ENCODE results near the gene RHBDD1.
A peak's percentile ranks its signal among the peaks of the same experiment; 100 is the strongest.

RHBDD1 gene, protein sequence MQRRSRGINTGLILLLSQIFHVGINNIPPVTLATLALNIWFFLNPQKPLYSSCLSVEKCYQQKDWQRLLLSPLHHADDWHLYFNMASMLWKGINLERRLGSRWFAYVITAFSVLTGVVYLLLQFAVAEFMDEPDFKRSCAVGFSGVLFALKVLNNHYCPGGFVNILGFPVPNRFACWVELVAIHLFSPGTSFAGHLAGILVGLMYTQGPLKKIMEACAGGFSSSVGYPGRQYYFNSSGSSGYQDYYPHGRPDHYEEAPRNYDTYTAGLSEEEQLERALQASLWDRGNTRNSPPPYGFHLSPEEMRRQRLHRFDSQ

DNA sequence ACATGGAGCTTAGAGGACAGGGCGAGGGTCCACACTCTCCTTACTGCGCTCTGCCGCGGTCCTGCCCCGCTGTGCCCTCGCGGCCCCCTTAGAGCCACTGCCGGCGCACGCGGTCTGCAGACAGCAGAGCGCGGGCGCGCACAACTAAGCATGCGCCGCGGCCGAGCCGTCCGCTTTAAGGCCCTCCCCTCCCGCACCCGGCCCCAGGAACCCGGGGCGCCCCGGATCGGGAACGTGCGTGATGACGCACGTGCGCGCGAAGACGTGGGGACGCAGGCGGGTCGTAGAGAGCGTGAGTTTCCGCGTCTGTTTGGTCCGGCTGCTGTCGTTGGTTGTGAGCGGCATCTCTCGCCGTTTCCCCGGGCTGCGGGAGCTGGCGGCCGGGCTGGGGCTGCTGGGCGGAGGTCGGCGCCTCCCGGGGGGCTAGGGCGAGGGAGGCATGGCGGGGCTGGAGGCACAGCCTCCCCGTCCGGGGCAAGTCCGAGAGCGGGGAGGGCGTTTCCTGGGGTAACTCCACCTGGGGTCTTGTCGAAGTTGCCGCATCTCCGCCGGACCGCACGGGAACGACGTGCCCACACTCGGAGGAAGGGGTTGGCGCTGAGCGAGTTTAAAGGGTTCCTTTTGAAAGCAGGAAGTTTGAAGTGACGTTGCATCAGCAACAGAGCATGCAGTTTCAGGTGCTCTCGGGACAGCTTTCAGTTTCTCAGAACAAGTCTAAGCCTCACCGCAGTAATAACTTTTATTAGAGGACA is at the start of gene RHBDD1:
Gene RHBDD1 (plus strand): TSS at position 259 of the 752 bp plus-strand sequence. CDS start 28,640 bp downstream, outside the sequence.
- peak; percentile 96 for DNase-seq

DNA sequence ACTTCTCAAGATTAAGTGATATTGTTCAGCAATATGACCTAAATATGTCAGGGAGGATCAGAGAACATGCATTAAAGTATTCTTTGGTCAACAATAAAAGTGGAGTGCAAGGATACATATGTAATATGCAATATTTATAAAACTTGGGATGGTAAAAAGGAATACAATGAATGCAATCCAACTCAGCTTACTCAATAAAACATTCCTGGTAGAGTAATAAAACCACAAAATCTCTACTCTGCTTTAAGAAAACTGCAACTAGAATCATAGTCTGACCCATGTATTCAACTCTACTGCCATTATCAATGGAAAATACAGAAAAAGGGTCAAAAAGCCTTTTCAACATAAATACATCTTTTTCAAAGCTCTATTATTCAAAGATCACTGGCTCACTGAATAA is 47.8 kb upstream of the RHBDD1 start:
- no peak for DNase-seq

GRCh38 chr2:226788881-226789490 is 46.9 kb upstream of the RHBDD1 start:
- no peak for DNase-seq

- DNase-seq, result no peak
Measured at GRCh38 chr2:226790011-226790410, 45.8 kb upstream of the RHBDD1 start.

- DNase-seq, result no peak
Measured at GRCh38 chr2:226790431-226790830, 45.4 kb upstream of the RHBDD1 start.

DNA sequence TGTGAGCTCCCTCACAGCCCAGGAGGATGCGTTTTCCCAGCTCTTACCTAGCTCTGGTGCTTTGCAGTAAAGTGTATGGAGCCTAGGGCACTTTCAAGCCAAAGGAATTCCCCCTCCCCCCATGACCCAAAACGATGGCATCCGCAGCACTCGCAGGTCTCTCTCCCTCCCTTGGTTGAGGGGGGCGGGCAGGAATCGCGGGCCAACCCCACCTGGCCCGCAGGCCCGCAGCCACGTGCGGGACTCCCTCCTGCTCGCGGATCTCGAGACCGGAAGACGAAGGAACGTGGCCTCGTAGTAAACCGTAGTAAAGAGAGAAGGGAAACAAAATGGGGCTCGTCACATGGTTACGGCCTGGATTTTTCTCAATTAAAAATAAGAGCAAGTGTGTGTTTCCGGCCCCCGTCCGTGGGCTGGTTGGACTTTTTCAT is 44.8 kb upstream of the RHBDD1 start:
- DNase-seq, result no peak

GRCh38 chr2:226791487-226792081 is 44.3 kb upstream of the RHBDD1 start:
- peak; percentile 95 for DNase-seq

DNA sequence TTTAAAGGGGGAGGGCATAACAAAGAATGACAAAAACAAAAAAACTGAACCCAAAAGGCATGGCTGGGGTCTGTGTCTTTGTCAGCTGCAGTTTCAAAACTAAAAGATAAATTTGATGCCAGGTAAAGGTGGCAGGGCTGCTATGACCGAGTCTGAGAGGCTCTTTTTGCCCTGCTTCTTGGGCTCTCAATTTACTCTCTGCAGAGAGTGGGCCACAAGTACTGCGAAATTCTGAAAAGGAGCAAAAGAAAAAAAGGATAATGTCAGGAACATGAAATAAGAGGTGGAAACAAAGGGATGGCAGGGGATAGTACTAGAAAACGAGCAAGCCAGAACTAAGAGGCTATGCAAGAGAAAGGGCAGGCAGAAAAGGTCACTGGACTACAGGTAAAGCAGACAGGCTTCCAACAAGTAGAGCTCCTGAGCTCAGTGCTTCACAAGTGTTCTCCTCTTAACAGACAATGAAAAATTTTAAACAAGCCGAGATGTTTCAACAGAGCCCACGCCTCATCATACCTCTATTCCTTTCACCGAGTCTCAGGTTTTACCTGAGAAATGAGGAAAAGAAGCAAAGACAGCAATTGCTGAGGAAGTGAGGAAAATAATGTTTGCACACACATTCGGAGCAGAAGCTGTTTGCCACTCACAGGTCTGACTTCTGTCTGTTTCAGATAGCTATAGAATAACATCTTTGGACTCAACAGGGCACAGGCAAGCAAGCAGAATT is 43.5 kb upstream of the RHBDD1 start:
- peak; percentile 58 for DNase-seq

DNA sequence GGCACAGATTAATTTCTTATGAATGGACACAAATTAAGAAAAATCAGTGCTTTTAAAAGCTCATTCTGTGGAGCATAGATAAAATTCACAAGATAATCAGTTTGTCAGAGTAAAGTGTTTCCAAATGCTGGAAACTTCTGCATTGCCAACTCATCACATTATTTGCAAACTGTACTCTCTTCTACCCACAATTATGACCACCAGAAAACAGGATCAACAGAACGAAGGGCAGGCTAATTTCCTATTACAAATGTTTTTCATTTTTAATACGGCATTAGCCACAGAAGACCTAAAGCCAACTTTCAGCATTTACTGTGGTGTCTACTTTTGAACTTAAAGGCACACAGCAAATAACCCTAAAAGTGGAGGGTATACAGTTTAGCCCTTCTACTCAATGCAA is 42.2 kb upstream of the RHBDD1 start:
- no peak for DNase-seq

- no peak for DNase-seq
Measured at GRCh38 chr2:226794196-226794661, 41.6 kb upstream of the RHBDD1 start.

DNA sequence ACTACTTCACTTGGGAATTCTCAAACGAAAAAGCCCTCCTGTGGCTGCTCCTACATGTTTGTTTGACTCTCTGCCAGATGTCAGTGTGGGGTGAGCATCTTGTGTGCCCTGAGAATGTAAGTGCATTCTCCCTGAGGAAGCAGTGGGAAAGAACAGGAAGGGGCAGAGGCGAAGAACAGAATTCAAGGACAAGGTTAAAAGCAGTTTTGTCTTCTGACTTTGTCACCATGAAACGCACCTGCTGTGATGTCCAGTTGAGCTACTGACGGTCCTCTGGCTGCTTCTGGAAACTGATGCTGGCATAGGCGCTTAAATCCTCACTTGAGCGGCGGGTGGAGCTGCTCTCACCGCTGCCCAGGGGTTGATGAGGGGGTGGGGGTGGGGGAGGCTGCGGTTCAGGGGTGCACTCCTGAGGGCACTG is 41.1 kb upstream of the RHBDD1 start:
- no peak for DNase-seq

DNA sequence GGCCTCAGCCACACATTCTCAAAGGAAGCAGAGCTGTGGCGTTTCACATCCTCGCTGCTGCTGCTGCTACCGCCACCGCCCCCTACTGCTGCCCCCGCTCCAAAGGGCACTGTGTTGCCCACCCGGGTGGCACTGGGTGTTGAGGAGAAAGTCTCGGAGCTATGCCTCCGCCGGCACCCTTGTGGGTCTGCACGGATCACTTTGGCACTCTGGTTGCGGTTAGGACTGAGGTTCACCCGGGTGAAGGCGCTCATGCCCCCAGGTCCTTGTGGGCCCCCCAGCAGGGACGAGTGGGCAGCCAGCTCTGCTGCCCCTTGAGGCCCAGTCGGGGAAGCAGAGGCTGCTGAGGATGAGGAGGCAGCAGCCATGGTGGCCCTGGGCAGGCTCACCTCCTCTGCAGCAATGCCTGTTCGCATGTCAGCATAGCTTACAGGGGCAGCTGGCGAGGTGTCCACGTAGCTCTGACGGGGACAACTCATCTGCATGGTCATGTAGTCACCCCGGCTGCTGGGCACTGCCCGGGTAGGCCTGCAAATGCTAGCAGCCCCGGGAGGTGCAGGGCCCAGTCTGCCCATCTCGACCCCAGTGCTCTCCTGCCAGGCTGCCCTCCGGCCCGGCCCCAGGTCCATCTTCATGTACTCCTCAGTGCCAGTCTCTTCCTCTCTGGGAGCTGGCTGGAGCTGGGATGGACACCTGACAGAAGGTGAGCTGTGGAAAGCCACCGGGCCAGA is 40.4 kb upstream of the RHBDD1 start:
- peak; percentile 55 for DNase-seq

DNA sequence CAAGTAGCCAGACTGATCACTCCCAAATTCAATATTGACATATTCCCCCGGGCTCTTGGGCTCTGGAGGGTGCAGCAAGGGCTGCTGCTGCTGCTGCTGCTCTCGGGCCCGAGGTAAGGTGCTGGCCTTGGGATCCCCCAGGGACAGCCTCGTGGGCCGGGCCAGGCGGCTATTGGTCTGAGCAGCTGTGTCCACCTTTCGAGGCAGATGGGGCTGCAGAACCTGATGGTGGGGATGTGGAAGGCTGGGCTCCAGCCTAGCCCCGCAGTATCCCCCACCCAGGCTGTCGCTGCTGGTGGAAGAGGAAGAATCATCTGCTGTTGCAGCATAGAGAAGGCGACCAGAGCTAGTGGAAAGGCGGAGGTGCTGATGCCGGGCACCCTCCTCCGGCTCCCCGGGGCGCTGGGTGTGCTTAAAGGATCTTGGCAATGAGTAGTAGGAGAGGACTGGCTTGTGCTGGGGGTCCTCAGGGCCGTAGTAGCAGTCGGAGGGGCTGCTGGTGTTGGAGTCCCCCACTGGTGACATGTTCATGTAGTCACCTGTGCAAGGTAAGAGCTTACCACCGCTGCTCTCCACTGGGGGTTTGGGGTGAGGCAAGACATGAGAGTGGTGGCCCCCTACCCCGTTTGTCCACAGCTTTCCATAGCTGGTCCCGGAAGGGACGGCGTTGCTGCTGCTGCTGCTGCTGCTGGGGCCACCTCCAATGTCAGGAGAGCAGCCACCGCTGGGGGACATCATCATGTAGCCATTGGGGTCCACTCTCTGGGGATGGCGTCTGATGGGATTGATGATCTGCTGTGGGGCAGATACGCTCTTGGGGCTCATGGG is 39.6 kb upstream of the RHBDD1 start:
- DNase-seq, result no peak

- peak; percentile 56 for DNase-seq
Measured at GRCh38 chr2:226796840-226797288, 39.0 kb upstream of the RHBDD1 start.

DNA sequence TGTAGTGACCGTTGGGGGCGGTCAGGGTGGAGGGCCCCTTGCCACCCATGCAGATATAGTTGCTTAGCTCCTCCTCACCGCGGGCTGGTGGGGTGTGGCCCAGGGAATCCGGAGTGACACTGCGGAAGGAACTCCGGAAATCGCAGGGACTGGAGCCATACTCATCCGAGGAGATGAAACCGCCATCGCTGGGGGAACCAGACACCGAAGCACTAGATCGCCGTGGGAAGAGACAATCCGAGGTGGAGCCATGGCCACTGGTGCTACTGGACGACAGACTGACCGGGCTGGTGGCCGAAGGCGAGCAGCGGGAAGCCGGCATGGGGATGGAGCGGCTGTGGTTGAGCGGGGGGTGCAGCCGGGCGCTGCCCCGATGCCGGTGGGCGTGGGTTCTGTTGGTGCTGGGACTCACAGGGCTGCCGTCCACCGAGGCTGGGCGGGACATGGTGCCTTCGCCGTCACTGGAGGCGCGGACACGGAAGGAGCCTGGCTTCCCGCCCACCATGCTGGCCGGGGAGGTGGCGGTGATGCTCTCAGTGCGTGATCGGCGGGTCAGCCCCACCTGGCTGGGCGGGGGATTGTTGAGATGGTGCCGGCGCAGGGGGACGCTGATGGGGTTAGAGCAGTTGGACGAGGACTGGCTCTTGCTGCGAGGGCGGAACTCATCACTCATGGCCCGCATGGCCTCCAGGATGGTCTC is 38.4 kb upstream of the RHBDD1 start:
- peak; percentile 57 for DNase-seq

- no peak for DNase-seq
Measured at GRCh38 chr2:226797989-226798421, 37.8 kb upstream of the RHBDD1 start.

DNA sequence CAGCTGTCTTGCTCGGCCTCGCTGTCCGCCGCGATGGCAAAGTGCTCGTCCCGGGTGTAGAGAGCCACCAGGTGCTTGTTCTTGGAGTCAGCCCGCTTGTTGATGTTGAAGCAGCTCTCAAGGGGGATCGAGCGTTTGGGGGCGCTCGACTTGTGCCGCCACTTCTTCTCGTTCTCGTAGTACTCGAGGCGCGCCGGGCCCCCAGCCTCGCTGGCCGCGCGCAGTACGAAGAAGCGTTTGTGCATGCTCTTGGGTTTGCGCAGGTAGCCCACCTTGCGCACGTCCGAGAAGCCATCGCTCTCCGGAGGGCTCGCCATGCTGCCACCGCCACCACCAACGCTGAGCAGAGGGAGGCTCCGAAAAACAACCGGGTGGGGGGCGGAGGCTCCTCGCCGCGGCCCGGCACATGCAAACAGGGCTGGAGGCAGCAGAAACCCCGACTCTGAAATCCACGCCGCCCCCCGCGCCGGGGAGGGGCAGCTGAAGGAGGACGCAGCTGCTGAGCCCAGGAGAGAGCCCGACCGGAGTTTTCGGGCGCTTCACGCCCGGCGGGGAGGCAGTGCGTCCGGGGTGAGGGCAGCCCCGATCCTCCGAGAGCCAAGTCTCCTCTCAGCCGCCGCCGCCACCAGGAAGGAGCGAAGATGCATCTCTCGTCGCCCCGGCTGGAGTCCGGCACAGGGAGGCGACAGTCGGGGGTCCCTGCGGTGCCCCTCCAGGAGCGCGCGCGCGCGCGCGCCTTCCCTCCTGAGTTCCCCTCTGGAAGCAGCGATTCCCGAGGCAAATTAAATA is 37.2 kb upstream of the RHBDD1 start:
- peak; percentile 83 for DNase-seq

- DNase-seq, result peak; percentile 85
Measured at GRCh38 chr2:226799211-226799975, 36.5 kb upstream of the RHBDD1 start, which contains the start of gene IRS1. Gene IRS1, minus strand, starts transcription at chr2:226799820. Its CDS starts 1,082 bp downstream, at chr2:226798738.
